ENCODE results near the gene SLC24A4. TPM values are rescaled to one million over a fixed set of nuclear protein-coding genes. Genes with fewer than 3 reads are reported as not detected.

SLC24A4 gene
- polyA plus RNA-seq, 1 donor from 2014 or later: 0.17 TPM

- Histone ChIP-seq H3F3A (ENCODE audit: insufficient read depth, low read length, poor library complexity, severe bottlenecking) (no peaks in the 10 kb centered on the region), H3K27ac (ENCODE audit: low read length) (no peak overlapping the region), H3K79me2 (replicated peaks; ENCODE audit: insufficient read depth, low read length) (no peaks in the 10 kb centered on the region), H3K27me3 (ENCODE audit: insufficient read depth, low read depth, low read length) (no peaks in the 10 kb centered on the region), H3K4me2 (ENCODE audit: low read length) (no peak overlapping the region), H3K9ac (ENCODE audit: low read length) (no peak overlapping the region), H3K9me2 (ENCODE audit: insufficient read depth, low read length) (no peaks in the 10 kb centered on the region), H3K9me3 (ENCODE audit: low read length) (peaks cover 3% of the 10 kb centered on the region), H3K4me3 (ENCODE audit: low read length) (no peak overlapping the region), H4K20me1 (ENCODE audit: insufficient read depth) (no peaks in the 10 kb centered on the region), H2AFZ (ENCODE audit: low read depth, low read length) (no peak overlapping the region), H3K36me3 (ENCODE audit: insufficient read depth, low read length) (no peaks in the 10 kb centered on the region)
- TF ChIP-seq CTCF (IDR thresholded peaks at IDR 0.05; ENCODE audit: poor library complexity, severe bottlenecking) (no peak), EP300 (conservative IDR thresholded peaks at IDR 0.05; ENCODE audit: poor library complexity, severe bottlenecking) (no peak), RAD21 (conservative IDR thresholded peaks at IDR 0.05) (no peak), TAF1 (IDR thresholded peaks at IDR 0.05; ENCODE audit: low read depth) (no peak), POLR2AphosphoS5 (IDR thresholded peaks at IDR 0.05) (no peak), REST (IDR thresholded peaks at IDR 0.05; ENCODE audit: borderline replicate concordance) (no peak), EZH2 (IDR thresholded peaks at IDR 0.05; ENCODE audit: borderline replicate concordance, insufficient read depth, low read length, poor library complexity, severe bottlenecking) (no peak), SMC3 (conservative IDR thresholded peaks at IDR 0.05; ENCODE audit: poor library complexity) (no peak), MXI1 (conservative IDR thresholded peaks at IDR 0.05; ENCODE audit: poor library complexity, severe bottlenecking) (no peak)
Measured at GRCh38 chr14:92389598-92390158, 66.7 kb downstream of the SLC24A4 start.

- Histone ChIP-seq H3K79me2 (replicated peaks; ENCODE audit: insufficient read depth, low read length) (no peaks in the 10 kb centered on the region), H3K9ac (ENCODE audit: low read length) (no peak overlapping the region), H4K20me1 (ENCODE audit: insufficient read depth) (no peaks in the 10 kb centered on the region), H3K9me3 (ENCODE audit: low read length) (peaks cover 3% of the 10 kb centered on the region), H3F3A (ENCODE audit: insufficient read depth, low read length, poor library complexity, severe bottlenecking) (no peaks in the 10 kb centered on the region), H3K4me2 (ENCODE audit: low read length) (no peak overlapping the region), H3K4me3 (ENCODE audit: low read length) (no peak overlapping the region), H3K27ac (ENCODE audit: low read length) (no peak overlapping the region), H3K27me3 (ENCODE audit: insufficient read depth, low read depth, low read length) (no peaks in the 10 kb centered on the region), H3K36me3 (ENCODE audit: insufficient read depth, low read length) (no peaks in the 10 kb centered on the region), H3K9me2 (ENCODE audit: insufficient read depth, low read length) (no peaks in the 10 kb centered on the region), H2AFZ (ENCODE audit: low read depth, low read length) (no peak overlapping the region)
- TF ChIP-seq REST (IDR thresholded peaks at IDR 0.05; ENCODE audit: borderline replicate concordance): no peak
- TF ChIP-seq MXI1 (conservative IDR thresholded peaks at IDR 0.05; ENCODE audit: poor library complexity, severe bottlenecking): no peak
- TF ChIP-seq EZH2 (IDR thresholded peaks at IDR 0.05; ENCODE audit: borderline replicate concordance, insufficient read depth, low read length, poor library complexity, severe bottlenecking): no peak
- no peak for TF ChIP-seq POLR2AphosphoS5 (IDR thresholded peaks at IDR 0.05)
- TF ChIP-seq EP300 (conservative IDR thresholded peaks at IDR 0.05; ENCODE audit: poor library complexity, severe bottlenecking): no peak
- no peak for TF ChIP-seq CTCF (IDR thresholded peaks at IDR 0.05; ENCODE audit: poor library complexity, severe bottlenecking)
- TF ChIP-seq RAD21 (conservative IDR thresholded peaks at IDR 0.05): no peak
- no peak for TF ChIP-seq TAF1 (IDR thresholded peaks at IDR 0.05; ENCODE audit: low read depth)
- TF ChIP-seq SMC3 (conservative IDR thresholded peaks at IDR 0.05; ENCODE audit: poor library complexity): no peak
Measured at GRCh38 chr14:92391726-92392125, 68.8 kb downstream of the SLC24A4 start.

Data from neural cell (in vitro differentiated cells).